ENCODE measurements around the gene TNS4.
A peak's percentile ranks its signal among the peaks of the same experiment; 100 is the strongest.

The TNS4 gene

GRCh38 chr17:40479754-40480480, 21.5 kb downstream of the TNS4 start:
- H3K4me1 ChIP-seq (ENCODE audit: control insufficient read depth, insufficient read depth, low read length): peaks cover 9% of the 10 kb centered on the region
- no peaks in the 10 kb centered on the region for H3K36me3 ChIP-seq (ENCODE audit: control insufficient read depth, insufficient read depth, low read length)
- H3K27me3 ChIP-seq (ENCODE audit: control insufficient read depth, insufficient read depth, low read length): no peaks in the 10 kb centered on the region
- H3K9ac ChIP-seq (ENCODE audit: low read length): no peak overlapping the region
- no peak overlapping the region for H3K27ac ChIP-seq (ENCODE audit: low read depth, low read length)
- H3K4me3 ChIP-seq (ENCODE audit: low read length): no peak overlapping the region

GRCh38 chr17:40478486-40478885, 22.9 kb downstream of the TNS4 start:
- no peaks in the 10 kb centered on the region for H3K36me3 ChIP-seq (ENCODE audit: control insufficient read depth, insufficient read depth, low read length)
- H3K27ac ChIP-seq (ENCODE audit: low read depth, low read length): no peak overlapping the region
- H3K4me3 ChIP-seq (ENCODE audit: low read length): no peak overlapping the region
- no peaks in the 10 kb centered on the region for H3K27me3 ChIP-seq (ENCODE audit: control insufficient read depth, insufficient read depth, low read length)
- H3K9ac ChIP-seq (ENCODE audit: low read length): no peak overlapping the region
- H3K4me1 ChIP-seq (ENCODE audit: control insufficient read depth, insufficient read depth, low read length): peaks cover 17% of the 10 kb centered on the region

- Histone ChIP-seq H3K4me1 (ENCODE audit: control insufficient read depth, insufficient read depth, low read length) (peaks cover 22% of the 10 kb centered on the region), H3K9ac (ENCODE audit: low read length) (no peak overlapping the region), H3K27ac (ENCODE audit: low read depth, low read length) (no peak overlapping the region), H3K27me3 (ENCODE audit: control insufficient read depth, insufficient read depth, low read length) (no peaks in the 10 kb centered on the region), H3K4me3 (ENCODE audit: low read length) (no peak overlapping the region), H3K36me3 (ENCODE audit: control insufficient read depth, insufficient read depth, low read length) (no peaks in the 10 kb centered on the region)
These were observed 23.6 kb downstream of the TNS4 start for GRCh38 chr17:40477796-40478195.

- no peak overlapping the region for H3K4me3 ChIP-seq (ENCODE audit: low read length)
- no peaks in the 10 kb centered on the region for H3K36me3 ChIP-seq (ENCODE audit: control insufficient read depth, insufficient read depth, low read length)
- no peak overlapping the region for H3K9ac ChIP-seq (ENCODE audit: low read length)
- H3K27me3 ChIP-seq (ENCODE audit: control insufficient read depth, insufficient read depth, low read length): no peaks in the 10 kb centered on the region
- peaks cover 36% of the 10 kb centered on the region for H3K4me1 ChIP-seq (ENCODE audit: control insufficient read depth, insufficient read depth, low read length)
- H3K27ac ChIP-seq (ENCODE audit: low read depth, low read length): peak overlapping the region; percentile 80
These were observed 26.1 kb downstream of the TNS4 start for GRCh38 chr17:40475234-40475908.

- H3K27ac ChIP-seq (ENCODE audit: low read depth, low read length): peak overlapping the region; percentile 93
- no peaks in the 10 kb centered on the region for H3K27me3 ChIP-seq (ENCODE audit: control insufficient read depth, insufficient read depth, low read length)
- no peak overlapping the region for H3K4me3 ChIP-seq (ENCODE audit: low read length)
- H3K9ac ChIP-seq (ENCODE audit: low read length): no peak overlapping the region
- H3K4me1 ChIP-seq (ENCODE audit: control insufficient read depth, insufficient read depth, low read length): peaks cover 36% of the 10 kb centered on the region
- H3K36me3 ChIP-seq (ENCODE audit: control insufficient read depth, insufficient read depth, low read length): no peaks in the 10 kb centered on the region
These were observed 26.9 kb downstream of the TNS4 start for GRCh38 chr17:40474419-40475002.

- no peaks in the 10 kb centered on the region for H3K36me3 ChIP-seq (ENCODE audit: control insufficient read depth, insufficient read depth, low read length)
- H3K27ac ChIP-seq (ENCODE audit: low read depth, low read length): peak overlapping the region; percentile 93
- no peak overlapping the region for H3K9ac ChIP-seq (ENCODE audit: low read length)
- H3K4me3 ChIP-seq (ENCODE audit: low read length): no peak overlapping the region
- H3K27me3 ChIP-seq (ENCODE audit: control insufficient read depth, insufficient read depth, low read length): no peaks in the 10 kb centered on the region
- peaks cover 36% of the 10 kb centered on the region for H3K4me1 ChIP-seq (ENCODE audit: control insufficient read depth, insufficient read depth, low read length)
These were observed 27.7 kb downstream of the TNS4 start for GRCh38 chr17:40473573-40474365.

- no peak overlapping the region for H3K4me3 ChIP-seq (ENCODE audit: low read length)
- no peaks in the 10 kb centered on the region for H3K36me3 ChIP-seq (ENCODE audit: control insufficient read depth, insufficient read depth, low read length)
- peak overlapping the region; percentile 93 for H3K27ac ChIP-seq (ENCODE audit: low read depth, low read length)
- no peaks in the 10 kb centered on the region for H3K27me3 ChIP-seq (ENCODE audit: control insufficient read depth, insufficient read depth, low read length)
- peaks cover 36% of the 10 kb centered on the region for H3K4me1 ChIP-seq (ENCODE audit: control insufficient read depth, insufficient read depth, low read length)
- no peak overlapping the region for H3K9ac ChIP-seq (ENCODE audit: low read length)
These were observed 28.5 kb downstream of the TNS4 start for GRCh38 chr17:40472733-40473452.

- Histone ChIP-seq H3K36me3 (ENCODE audit: control insufficient read depth, insufficient read depth, low read length) (no peaks in the 10 kb centered on the region), H3K4me1 (ENCODE audit: control insufficient read depth, insufficient read depth, low read length) (peaks cover 36% of the 10 kb centered on the region), H3K9ac (ENCODE audit: low read length) (no peak overlapping the region), H3K27ac (ENCODE audit: low read depth, low read length) (peak overlapping the region; percentile 93), H3K4me3 (ENCODE audit: low read length) (no peak overlapping the region), H3K27me3 (ENCODE audit: control insufficient read depth, insufficient read depth, low read length) (no peaks in the 10 kb centered on the region)
These were observed 29.3 kb downstream of the TNS4 start for GRCh38 chr17:40471846-40472732.

- H3K27me3 ChIP-seq (ENCODE audit: control insufficient read depth, insufficient read depth, low read length): no peaks in the 10 kb centered on the region
- H3K4me3 ChIP-seq (ENCODE audit: low read length): no peak overlapping the region
- no peak overlapping the region for H3K9ac ChIP-seq (ENCODE audit: low read length)
- H3K36me3 ChIP-seq (ENCODE audit: control insufficient read depth, insufficient read depth, low read length): no peaks in the 10 kb centered on the region
- H3K4me1 ChIP-seq (ENCODE audit: control insufficient read depth, insufficient read depth, low read length): peaks cover 36% of the 10 kb centered on the region
- peak overlapping the region; percentile 93 for H3K27ac ChIP-seq (ENCODE audit: low read depth, low read length)
These were observed 30.2 kb downstream of the TNS4 start for GRCh38 chr17:40470932-40471828.

GRCh38 chr17:40469805-40470675, 31.4 kb downstream of the TNS4 start:
- Histone ChIP-seq H3K4me3 (ENCODE audit: low read length) (no peak overlapping the region), H3K27me3 (ENCODE audit: control insufficient read depth, insufficient read depth, low read length) (no peaks in the 10 kb centered on the region), H3K4me1 (ENCODE audit: control insufficient read depth, insufficient read depth, low read length) (peaks cover 27% of the 10 kb centered on the region), H3K27ac (ENCODE audit: low read depth, low read length) (no peak overlapping the region), H3K9ac (ENCODE audit: low read length) (no peak overlapping the region), H3K36me3 (ENCODE audit: control insufficient read depth, insufficient read depth, low read length) (no peaks in the 10 kb centered on the region)
